Measurements from ENCODE around the gene CACNG6. TPM values are rescaled to one million over a fixed set of nuclear protein-coding genes. Genes with fewer than 3 reads are reported as not detected.

The CACNG6 gene
- total and polyA plus RNA-seq, 2 of the 13 experiments (the other 11 are each of a cell fraction or from before 2014, with no cell fraction given) = not detected

DNA sequence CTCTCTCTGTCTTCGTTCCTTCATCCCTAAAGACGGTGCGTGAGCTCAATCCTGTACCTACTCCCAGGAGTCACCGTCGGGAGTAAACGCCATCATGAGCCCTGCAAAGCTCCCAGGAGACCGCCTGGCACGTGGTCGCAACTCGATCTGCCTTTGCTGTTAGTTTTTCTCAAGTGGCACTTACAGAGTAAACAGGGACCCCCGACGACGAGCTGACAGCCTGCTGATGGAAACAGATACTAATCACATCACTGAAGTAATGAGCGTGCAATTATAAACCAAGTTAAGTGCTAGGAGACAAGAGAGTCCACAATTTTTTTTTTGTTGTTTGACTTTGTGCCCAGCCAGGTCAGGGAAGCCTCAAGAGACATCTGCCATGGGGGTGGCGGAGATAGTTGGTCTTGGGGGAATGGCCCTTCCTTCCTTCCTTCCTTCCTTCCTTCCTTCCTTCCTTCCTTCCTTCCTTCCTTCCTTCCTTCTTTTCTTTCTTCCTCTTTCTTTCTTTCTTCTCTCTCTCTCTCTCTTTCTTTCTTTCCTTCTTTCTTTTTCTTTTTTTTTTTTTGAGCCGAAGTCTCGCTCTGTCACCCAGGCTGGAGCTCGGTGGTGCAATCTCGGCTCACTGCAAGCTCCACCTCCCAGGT lies 23.6 kb downstream of the CACNG6 start:
- BruUV-seq (replicated peaks) = no TSS peak
- WGBS (ENCODE audit: low lambda C conversion rate) = 21% methylated on average over 15 of the region's 19 CpGs
- H2AFZ ChIP-seq (ENCODE audit: low read length) = no peak overlapping the region
- ChIA-PET POLR2A (no interaction called here), CTCF (ENCODE audit: low intra/inter-chr PET ratio, low total read pairs) (no interaction called here)
- H3K36me3 ChIP-seq (replicated peaks in 1 of 2; ENCODE audit: control insufficient read depth in 1 of 2, insufficient read depth in 2 of 2, low read length in 2 of 2) = no peaks in the 10 kb centered on the region
- peaks cover 8% of the 10 kb centered on the region for H3K4me1 ChIP-seq (ENCODE audit: insufficient read depth, low read length)
- in situ Hi-C loops (cut with HindIII; ENCODE audit: extremely low pct_ligation_motif_present, low pct_unique_long_range_greater_than_20kb) = no loop called here
- H3K79me2 ChIP-seq (ENCODE audit: insufficient read depth, low read length) = no peaks in the 10 kb centered on the region
- H3K27me3 ChIP-seq (ENCODE audit: control insufficient read depth in 1 of 2, insufficient read depth in 2 of 2, low read length in 2 of 2) = peaks cover 5 to 31% of the 10 kb centered on the region in 2 experiments; a peak in 4 of 5 replicates
- H3K4me3 ChIP-seq (replicated peaks in 1 of 3; ENCODE audit: insufficient read depth in 1 of 3, low read depth in 2 of 3, low read length in 3 of 3) = no peak overlapping the region
- no peak overlapping the region for H3K27ac ChIP-seq (ENCODE audit: extremely low read length, insufficient read depth, low read length)
- no peak overlapping the region for H3K4me2 ChIP-seq (ENCODE audit: low read depth, low read length)
- FAIRE-seq = no peak
- ATAC-seq = no peak
- no peak for DNase-seq (ENCODE audit: low spot score)
- no peaks in the 10 kb centered on the region for H3K9me3 ChIP-seq (ENCODE audit: low read length)
- no peaks in the 10 kb centered on the region for H4K20me1 ChIP-seq (ENCODE audit: insufficient read depth, low read length)
- no peak overlapping the region for H3K9ac ChIP-seq (ENCODE audit: insufficient read depth, low read depth, low read length)
- intact Hi-C loops (cut with micrococcal nuclease; ENCODE audit: unreplicated experiment) = no loop called here
- TF ChIP-seq, protein P1, sequence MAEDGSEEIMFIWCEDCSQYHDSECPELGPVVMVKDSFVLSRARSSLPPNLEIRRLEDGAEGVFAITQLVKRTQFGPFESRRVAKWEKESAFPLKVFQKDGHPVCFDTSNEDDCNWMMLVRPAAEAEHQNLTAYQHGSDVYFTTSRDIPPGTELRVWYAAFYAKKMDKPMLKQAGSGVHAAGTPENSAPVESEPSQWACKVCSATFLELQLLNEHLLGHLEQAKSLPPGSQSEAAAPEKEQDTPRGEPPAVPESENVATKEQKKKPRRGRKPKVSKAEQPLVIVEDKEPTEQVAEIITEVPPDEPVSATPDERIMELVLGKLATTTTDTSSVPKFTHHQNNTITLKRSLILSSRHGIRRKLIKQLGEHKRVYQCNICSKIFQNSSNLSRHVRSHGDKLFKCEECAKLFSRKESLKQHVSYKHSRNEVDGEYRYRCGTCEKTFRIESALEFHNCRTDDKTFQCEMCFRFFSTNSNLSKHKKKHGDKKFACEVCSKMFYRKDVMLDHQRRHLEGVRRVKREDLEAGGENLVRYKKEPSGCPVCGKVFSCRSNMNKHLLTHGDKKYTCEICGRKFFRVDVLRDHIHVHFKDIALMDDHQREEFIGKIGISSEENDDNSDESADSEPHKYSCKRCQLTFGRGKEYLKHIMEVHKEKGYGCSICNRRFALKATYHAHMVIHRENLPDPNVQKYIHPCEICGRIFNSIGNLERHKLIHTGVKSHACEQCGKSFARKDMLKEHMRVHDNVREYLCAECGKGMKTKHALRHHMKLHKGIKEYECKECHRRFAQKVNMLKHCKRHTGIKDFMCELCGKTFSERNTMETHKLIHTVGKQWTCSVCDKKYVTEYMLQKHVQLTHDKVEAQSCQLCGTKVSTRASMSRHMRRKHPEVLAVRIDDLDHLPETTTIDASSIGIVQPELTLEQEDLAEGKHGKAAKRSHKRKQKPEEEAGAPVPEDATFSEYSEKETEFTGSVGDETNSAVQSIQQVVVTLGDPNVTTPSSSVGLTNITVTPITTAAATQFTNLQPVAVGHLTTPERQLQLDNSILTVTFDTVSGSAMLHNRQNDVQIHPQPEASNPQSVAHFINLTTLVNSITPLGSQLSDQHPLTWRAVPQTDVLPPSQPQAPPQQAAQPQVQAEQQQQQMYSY (CRISPR knock-in tag; IDR thresholded peaks at IDR 0.05) = no peak
- TF ChIP-seq ZNF629 (CRISPR knock-in tag; conservative IDR thresholded peaks at IDR 0.05) (no peak), ZNF318 (CRISPR knock-in tag; IDR thresholded peaks at IDR 0.05) (no peak), ZNF546 (CRISPR knock-in tag; conservative IDR thresholded peaks at IDR 0.05) (no peak), RBFOX2 (IDR thresholded peaks at IDR 0.05; ENCODE audit: low read depth, low read length) (no peak), ZNF33A (CRISPR knock-in tag; IDR thresholded peaks at IDR 0.05; ENCODE audit: borderline replicate concordance) (no peak), ZFP91 (CRISPR knock-in tag; IDR thresholded peaks at IDR 0.05; ENCODE audit: borderline replicate concordance) (no peak), ETV6 (CRISPR knock-in tag; conservative IDR thresholded peaks at IDR 0.05) (no peak), ZIK1 (CRISPR knock-in tag; IDR thresholded peaks at IDR 0.05; ENCODE audit: borderline replicate concordance, low read depth) (no peak), NFKB2 (CRISPR knock-in tag; IDR thresholded peaks at IDR 0.05; ENCODE audit: borderline replicate concordance) (no peak), RFXANK (CRISPR knock-in tag; IDR thresholded peaks at IDR 0.05) (no peak)

Measured in HepG2 (cell line).